ENCODE measurements around the gene RBP2.

DNA sequence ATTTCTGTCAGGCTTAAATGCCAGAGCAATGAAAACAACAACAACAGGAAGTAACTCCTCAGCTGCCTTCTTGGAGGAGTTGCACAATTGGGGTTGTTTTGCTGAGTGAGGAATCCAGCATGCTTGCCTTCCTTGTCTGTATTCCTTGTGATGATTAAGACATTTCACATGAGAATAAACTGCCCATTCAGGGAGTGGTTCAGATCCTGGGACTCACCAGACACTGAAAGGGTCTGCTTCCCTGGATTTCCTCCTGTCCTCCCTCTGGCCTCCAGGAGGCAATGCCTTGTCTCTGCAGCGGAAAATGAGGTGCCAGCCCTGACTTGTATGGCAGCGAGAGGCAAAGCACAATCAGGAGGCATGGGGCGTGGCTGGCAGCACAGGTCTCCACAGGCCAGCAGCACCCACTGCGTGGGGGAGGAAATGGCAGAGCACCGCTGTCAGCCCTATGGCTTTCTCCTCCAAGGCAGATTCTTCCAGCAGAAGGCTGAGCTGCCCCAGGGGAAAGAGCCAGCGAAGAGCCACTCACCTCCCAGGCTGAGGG, 41.5 kb downstream of the RBP2 start:
- TF ChIP-seq POLR2A (IDR thresholded peaks at IDR 0.05), result no peak
- TF ChIP-seq, protein P1, sequence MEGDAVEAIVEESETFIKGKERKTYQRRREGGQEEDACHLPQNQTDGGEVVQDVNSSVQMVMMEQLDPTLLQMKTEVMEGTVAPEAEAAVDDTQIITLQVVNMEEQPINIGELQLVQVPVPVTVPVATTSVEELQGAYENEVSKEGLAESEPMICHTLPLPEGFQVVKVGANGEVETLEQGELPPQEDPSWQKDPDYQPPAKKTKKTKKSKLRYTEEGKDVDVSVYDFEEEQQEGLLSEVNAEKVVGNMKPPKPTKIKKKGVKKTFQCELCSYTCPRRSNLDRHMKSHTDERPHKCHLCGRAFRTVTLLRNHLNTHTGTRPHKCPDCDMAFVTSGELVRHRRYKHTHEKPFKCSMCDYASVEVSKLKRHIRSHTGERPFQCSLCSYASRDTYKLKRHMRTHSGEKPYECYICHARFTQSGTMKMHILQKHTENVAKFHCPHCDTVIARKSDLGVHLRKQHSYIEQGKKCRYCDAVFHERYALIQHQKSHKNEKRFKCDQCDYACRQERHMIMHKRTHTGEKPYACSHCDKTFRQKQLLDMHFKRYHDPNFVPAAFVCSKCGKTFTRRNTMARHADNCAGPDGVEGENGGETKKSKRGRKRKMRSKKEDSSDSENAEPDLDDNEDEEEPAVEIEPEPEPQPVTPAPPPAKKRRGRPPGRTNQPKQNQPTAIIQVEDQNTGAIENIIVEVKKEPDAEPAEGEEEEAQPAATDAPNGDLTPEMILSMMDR (IDR thresholded peaks at IDR 0.05), result no peak
